Right lobe of liver (tissue), 6 donors: ENCODE data around the gene CTDP1. TPM values are rescaled to one million over a fixed set of nuclear protein-coding genes. Genes with fewer than 3 reads are reported as not detected.
A peak's percentile ranks its signal among the peaks of the same experiment; 100 is the strongest.

ENCODE experiments used
- ATAC-seq, 4 donors: fragments of 200-7000 bp; cut with Tn5 transposase; one replicate each; pipeline ENCODE4 v1.9.1; 2020; ENCODE audit warnings: mild to moderate bottlenecking in 4 of 4, moderate library complexity in 4 of 4
- DNase-seq, 3 donors: peaks; one replicate each; pipeline ENCODE4 v3.0.0-alpha.2; 2020
- H3K27ac ChIP-seq, 3 donors: fragments of 200-600 bp; one replicate each; pipeline ENCODE4 v1.8.0; 2022
- H3K27me3 ChIP-seq, 2 donors: fragments of 200-600 bp; one replicate each; pipeline ENCODE4 v1.8.0; 2022
- H3K36me3 ChIP-seq, 4 donors: fragments of 200-600 bp; sonication (generic) in 1 of 4; one replicate each; pipeline versions ENCODE4 v1.5.1 to v1.8.0; 2017 to 2022; ENCODE audit warnings: control low read depth in 1 of 4
- H3K4me1 ChIP-seq, 4 donors: fragments of 200-600 bp; sonication (generic) in 1 of 4; one replicate each; pipeline versions ENCODE4 v1.5.1 to v1.8.0; 2017 to 2022; ENCODE audit warnings: control low read depth in 1 of 4
- H3K4me3 ChIP-seq, 3 donors: fragments of 200-600 bp; one replicate each; pipeline ENCODE4 v1.8.0; 2022
- H3K9me3 ChIP-seq, 4 donors: fragments of 200-600 bp; sonication (generic) in 1 of 4; one replicate each; pipeline versions ENCODE4 v1.5.1 to v1.8.0; 2017 to 2022; ENCODE audit warnings: control low read depth in 1 of 4
- CTCF ChIP-seq, 4 donors: fragments of 200-600 bp in 3 of 4; fragments of 450-650 bp in 1 of 4; IDR thresholded peaks; one replicate each; pipeline versions ENCODE4 v1.5.1 to v1.8.0; 2016 to 2022; ENCODE audit warnings: antibody characterized with exemption in 4 of 4, mild to moderate bottlenecking in 2 of 4
- POLR2A ChIP-seq: fragments of 450-650 bp; IDR thresholded peaks from one replicate; pipeline ENCODE4 v1.6.1; 2017; ENCODE audit warnings: antibody characterized with exemption, mild to moderate bottlenecking
- WGBS: methylation state at CpG from one replicate; pipeline ENCODE4 v1.1.6; 2018; ENCODE audit warnings: low coverage, low lambda C conversion rate; ENCODE audit not compliant: insufficient coverage; ENCODE audit errors: missing lambda C conversion rate; 5-methylcytosine and 5-hydroxymethylcytosine counted together
- intact Hi-C, 2 donors: fragments of 100-400 bp; cut with DNase I; formaldehyde crosslinking; loops; one replicate each; pipeline versions ENCODE4 v1.11.2 to v1.14.1; 2022
- total RNA-seq, 6 experiments: library from RNA; depleted of rRNA in 2 of 6; stranded (reverse); fragments of >200 nt in 2 of 6; fragmentation: NEBNext Ultra II Directional in 3 of 6; extraction: Animal tissue kit (Norgen Biotek cat#: 25700) in 3 of 6; gene quantifications; one replicate each; pipeline versions ENCODE4 v1.1.0 to v1.2.4, GENCODE V29; 2016 to 2023
- donor health status: DM: no; HTN: yes; CAD: no.
- donor health status: DM: no; HTN: no; CAD: no.
- donor health status: DM: no; HTN: no; CAD: no.
- donor health status: DM: no; HTN: yes; CAD: no.
- donor health status: DM: no; HTN: yes; CAD: no.

The CTDP1 gene
- total RNA-seq, 6 experiments from 2014 or later: 7.5 to 10.4 (median 8.2) TPM

- Histone ChIP-seq H3K27me3 (peaks cover 0 to 3% of the 10 kb centered on the region in 2 donors), H3K36me3 (no peaks in the 10 kb centered on the region), H3K27ac (no peak overlapping the region), H3K4me1 (peaks cover 0 to 7% (median 0%) of the 10 kb centered on the region in 4 donors), H3K9me3 (no peaks in the 10 kb centered on the region), H3K4me3 (no peak overlapping the region)
- no peak for ATAC-seq
- intact Hi-C loops: no loop called here
- TF ChIP-seq POLR2A: no peak
- no peak for TF ChIP-seq CTCF (IDR thresholded peaks at IDR 0.05)
- DNase-seq: no peak
- 73% methylated on average over 13 of the region's 16 CpGs for WGBS
These were observed 107.9 kb downstream of the CTDP1 start for GRCh38 chr18:79787527-79787864.

- 5% methylated on average over 7 of the region's 106 CpGs for WGBS
- Histone ChIP-seq H3K36me3 (no peaks in the 10 kb centered on the region), H3K27me3 (peaks cover 0 to 3% of the 10 kb centered on the region in 2 donors), H3K4me1 (peaks cover 0 to 7% (median 0%) of the 10 kb centered on the region in 4 donors), H3K9me3 (no peaks in the 10 kb centered on the region), H3K27ac (no peak overlapping the region), H3K4me3 (no peak overlapping the region)
- ATAC-seq: no peak
- DNase-seq: peak in 1 of 3 donors; percentile 42
- no peak for TF ChIP-seq CTCF (IDR thresholded peaks at IDR 0.05)
- no peak for TF ChIP-seq POLR2A
- intact Hi-C loops: no loop called here
These were observed 108.5 kb downstream of the CTDP1 start for GRCh38 chr18:79787865-79788733.

DNA sequence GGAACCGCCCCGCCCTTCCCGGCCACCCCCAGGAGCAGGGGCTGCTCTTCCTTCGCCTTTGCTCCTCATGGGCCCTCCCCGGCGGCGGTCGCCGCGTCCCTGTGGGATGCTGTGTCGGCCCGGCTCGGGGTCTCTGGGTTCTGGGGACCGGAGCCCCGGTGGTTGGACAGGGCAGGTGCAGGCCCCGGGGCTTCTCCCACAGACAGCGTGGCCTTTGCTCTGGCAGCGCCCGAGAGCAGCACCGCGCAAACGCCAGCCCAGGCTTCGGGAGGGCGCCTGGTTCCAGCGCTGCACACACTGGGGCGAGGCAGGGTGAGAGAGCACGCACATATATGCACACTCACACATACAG lies 109.1 kb downstream of the CTDP1 start:
- ATAC-seq (no peak), DNase-seq (peak in 1 of 3 donors; percentile 49)
- TF ChIP-seq CTCF (IDR thresholded peaks at IDR 0.05): no peak
- TF ChIP-seq POLR2A: no peak
- intact Hi-C loops: no loop called here
- Histone ChIP-seq H3K27me3 (peaks cover 0 to 3% of the 10 kb centered on the region in 2 donors), H3K36me3 (no peaks in the 10 kb centered on the region), H3K4me1 (peaks cover 0 to 7% (median 0%) of the 10 kb centered on the region in 4 donors), H3K27ac (no peak overlapping the region), H3K4me3 (no peak overlapping the region), H3K9me3 (no peaks in the 10 kb centered on the region)
- WGBS: 21% methylated on average over 5 of the region's 27 CpGs

DNA sequence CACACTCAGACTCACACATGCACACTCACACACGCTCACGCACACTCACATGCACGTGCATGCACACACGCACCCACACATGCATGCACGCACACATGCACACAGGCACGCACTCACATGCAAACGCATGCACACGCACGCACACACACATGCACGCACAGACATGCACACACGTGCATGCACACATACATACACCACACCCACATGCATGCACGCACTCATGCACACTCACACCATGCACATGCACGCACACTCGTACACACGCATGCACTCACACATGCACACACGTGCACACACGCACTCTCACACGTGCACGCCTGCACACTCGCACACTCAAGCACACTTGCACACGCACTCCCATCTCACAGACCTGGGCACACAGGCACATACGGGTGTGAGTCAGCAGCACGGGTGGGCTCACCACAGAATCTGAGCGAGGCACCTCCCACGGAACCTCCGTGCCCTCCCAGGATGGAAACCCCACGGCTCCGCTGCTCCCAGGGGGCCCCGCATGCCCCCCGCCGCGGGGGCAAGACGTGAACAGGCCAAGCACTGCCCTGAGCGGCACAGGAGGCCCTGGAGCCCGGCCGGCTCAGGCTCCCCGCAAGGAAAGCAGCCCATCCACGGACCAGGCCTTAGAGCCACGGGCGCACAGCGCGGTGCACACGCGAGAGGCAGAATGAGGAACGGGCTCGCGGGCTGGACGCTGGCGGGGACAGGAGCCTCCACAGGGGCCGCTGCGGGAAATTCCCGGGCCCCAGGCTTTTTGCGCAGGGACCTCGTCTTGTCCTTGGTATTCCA lies 109.7 kb downstream of the CTDP1 start:
- Histone ChIP-seq H3K27me3 (peaks cover 0 to 3% of the 10 kb centered on the region in 2 donors), H3K27ac (no peak overlapping the region), H3K4me3 (no peak overlapping the region), H3K9me3 (no peaks in the 10 kb centered on the region), H3K4me1 (peaks cover 0 to 7% (median 0%) of the 10 kb centered on the region in 4 donors), H3K36me3 (no peaks in the 10 kb centered on the region)
- DNase-seq (peak in 1 of 3 donors; percentile 49), ATAC-seq (no peak)
- 87% methylated on average over 12 of the region's 54 CpGs for WGBS
- intact Hi-C loops: no loop called here
- TF ChIP-seq CTCF (IDR thresholded peaks at IDR 0.05) (no peak), POLR2A (no peak)
